ENCODE results near the gene C1QL2.

DNA sequence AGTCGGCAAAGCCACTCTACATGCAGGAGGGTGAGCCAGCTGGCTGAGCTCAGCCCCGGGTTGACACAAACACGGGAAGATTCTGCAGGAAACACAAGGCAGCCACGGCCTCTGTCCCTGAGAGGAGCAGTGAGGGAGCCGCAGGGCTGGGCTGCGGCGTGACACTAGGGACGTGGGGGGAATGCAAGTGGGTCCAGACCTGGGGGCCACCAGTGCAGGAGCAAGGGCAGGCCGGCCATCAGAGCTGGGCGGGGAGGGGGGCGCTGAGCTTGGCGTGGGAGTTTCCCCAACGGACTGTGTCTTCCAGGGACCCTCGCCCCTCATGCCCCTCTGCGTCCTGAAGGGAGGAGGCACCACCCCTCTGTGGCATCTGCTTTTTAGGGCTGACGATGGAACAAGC lies 12.0 kb upstream of the C1QL2 start:
- TF ChIP-seq SP1 (IDR thresholded peaks at IDR 0.05) = no peak
- no peak for TF ChIP-seq L3MBTL2 (conservative IDR thresholded peaks at IDR 0.05)
- TF ChIP-seq ELF4 (IDR thresholded peaks at IDR 0.05) = no peak
- TF ChIP-seq ZNF384 (IDR thresholded peaks at IDR 0.05) = no peak
- TF ChIP-seq FOXA1 (IDR thresholded peaks at IDR 0.05) = no peak
- TF ChIP-seq BHLHE40 (IDR thresholded peaks at IDR 0.05; ENCODE audit: borderline replicate concordance) = no peak
- TF ChIP-seq TARDBP (IDR thresholded peaks at IDR 0.05) = no peak
- TF ChIP-seq SUZ12 (IDR thresholded peaks at IDR 0.05) = no peak
- TF ChIP-seq FOXK2 (IDR thresholded peaks at IDR 0.05) = no peak
- TF ChIP-seq FOXM1 (IDR thresholded peaks at IDR 0.05; ENCODE audit: borderline replicate concordance) = no peak
- no peak for TF ChIP-seq HDGF (IDR thresholded peaks at IDR 0.05; ENCODE audit: borderline replicate concordance)
- no peak for TF ChIP-seq ARNT (IDR thresholded peaks at IDR 0.05)
